Cardiac fibroblast (primary cell): ENCODE results near the gene DOCK6.

Source experiments
- DNase-seq, 2 donors: peaks; one replicate each; pipeline versions ENCODE4 v3.0.0 to v3.0.0-alpha.2; 2010; ENCODE audit warnings: low read depth in 2 of 2
- H3K4me3 ChIP-seq, 2 donors: replicated peaks in 1 of 2; 1 replicate in 1 of 2; 2 replicates in 1 of 2; pipeline ENCODE4 v1.5.1; 2011; ENCODE audit warnings: low read depth in 2 of 2, low read length in 2 of 2, mild to moderate bottlenecking in 2 of 2, moderate library complexity in 1 of 2
- CTCF ChIP-seq: IDR thresholded peaks from one replicate; pipeline ENCODE4 v1.5.1; 2011; ENCODE audit warnings: low read depth, mild to moderate bottlenecking, low read length, inconsistent platforms

The DOCK6 gene

GRCh38 chr19:11260996-11261395, 1.3 kb downstream of the DOCK6 start:
- TF ChIP-seq CTCF, result no peak
- no peak for DNase-seq
- peak overlapping the region in 1 of 2 donors; percentile 82 for H3K4me3 ChIP-seq

GRCh38 chr19:11257846-11258380, 4.4 kb downstream of the DOCK6 start:
- DNase-seq, result peak in 1 of 2 donors; percentile 22
- H3K4me3 ChIP-seq, result no peak overlapping the region
- no peak for TF ChIP-seq CTCF

- DNase-seq, result peak; percentile 21 to 59
- TF ChIP-seq CTCF, result no peak
- H3K4me3 ChIP-seq, result no peak overlapping the region
Observed at GRCh38 chr19:11256189-11256588, 6.1 kb downstream of the DOCK6 start.

- no peak for DNase-seq
- H3K4me3 ChIP-seq, result no peak overlapping the region
- TF ChIP-seq CTCF, result no peak
Observed at GRCh38 chr19:11254666-11255065, 7.7 kb downstream of the DOCK6 start.

- no peak for DNase-seq
- no peak for TF ChIP-seq CTCF
- H3K4me3 ChIP-seq, result no peak overlapping the region
Observed at GRCh38 chr19:11252665-11253355, 9.5 kb downstream of the DOCK6 start.

- no peak for TF ChIP-seq CTCF
- no peak overlapping the region for H3K4me3 ChIP-seq
- DNase-seq, result no peak
Observed at GRCh38 chr19:11251650-11252314, 10.5 kb downstream of the DOCK6 start.
